B cell (primary cell): ENCODE results near the gene EFNA3. TPM values are rescaled to one million over a fixed set of nuclear protein-coding genes. Genes with fewer than 3 reads are reported as not detected.

Experiments
- ATAC-seq: fragments of 200-7000 bp; cut with Tn5 transposase; one replicate; pipeline ENCODE4 v1.10.0; 2021; ENCODE audit warnings: low read depth, mild to moderate bottlenecking, moderate number of reproducible peaks, moderate library complexity
- CTCF ChIA-PET: fragments of 350-600 bp; sonication (Branson Sonifier 250); formaldehyde crosslinking; loops from one replicate; lab custom pipeline; 2021; ENCODE audit warnings: antibody characterized with exemption, inconsistent platforms; lab: Charles Lee
- POLR2A ChIA-PET: fragments of 350-600 bp; sonication (Branson Sonifier 250); formaldehyde crosslinking; loops from one replicate; lab custom pipeline; 2021; ENCODE audit warnings: antibody characterized with exemption; lab: Charles Lee
- DNase-seq: peaks from one replicate; pipeline ENCODE4 v3.0.0; 2013
- H2AFZ ChIP-seq: 2 replicates; pipeline ENCODE4 v1.6.1; 2012; ENCODE audit warnings: mild to moderate bottlenecking, low read depth, low read length; ENCODE audit not compliant: insufficient read depth, poor library complexity, severe bottlenecking
- H3K27ac ChIP-seq, 2 donors: 1 replicate in 1 of 2; 2 replicates in 1 of 2; pipeline ENCODE4 v1.5.1; 2012 to 2013; ENCODE audit warnings: low read length in 2 of 2, mild to moderate bottlenecking in 2 of 2, moderate library complexity in 1 of 2
- H3K27me3 ChIP-seq, 4 experiments: fragments of 200-600 bp in 1 of 4; sonication (generic) in 1 of 4; replicated peaks in 1 of 4; 1 replicate in 2 of 4; 2 replicates in 2 of 4; pipeline versions ENCODE4 v1.6.1 to v1.7.0; 2013 to 2016; ENCODE audit warnings: low read length in 3 of 4, mild to moderate bottlenecking in 2 of 4, mixed read lengths in 1 of 4, moderate library complexity in 1 of 4; ENCODE audit not compliant: insufficient read depth in 4 of 4, control insufficient read depth in 3 of 4; ENCODE audit errors: control extremely low read depth in 1 of 4
- H3K36me3 ChIP-seq, 2 experiments: replicated peaks in 1 of 2; 1 replicate in 1 of 2; 2 replicates in 1 of 2; pipeline versions ENCODE4 v1.6.1 to v1.7.1; 2013; ENCODE audit warnings: low read length in 1 of 2; ENCODE audit not compliant: insufficient read depth in 2 of 2, control insufficient read depth in 1 of 2; ENCODE audit errors: control extremely low read depth in 1 of 2, extremely low read depth in 1 of 2
- H3K4me1 ChIP-seq, 2 donors: fragments of 200-600 bp in 1 of 2; sonication (generic) in 1 of 2; 1 replicate in 1 of 2; 2 replicates in 1 of 2; pipeline versions ENCODE4 v1.5.1 to v1.6.1; 2013 to 2017; ENCODE audit warnings: low read length in 2 of 2; ENCODE audit not compliant: control insufficient read depth in 2 of 2, insufficient read depth in 2 of 2
- H3K4me2 ChIP-seq: replicated peaks from 2 replicates; pipeline ENCODE3; 2012; ENCODE audit warnings: mild to moderate bottlenecking, low read depth, low read length; ENCODE audit not compliant: poor library complexity, severe bottlenecking
- H3K4me3 ChIP-seq, 5 experiments: fragments of 200-600 bp in 1 of 5; sonication (generic) in 1 of 5; 1 replicate in 3 of 5; 2 replicates in 2 of 5; pipeline versions ENCODE4 v1.5.1 to v1.7.0; 2011 to 2016; ENCODE audit warnings: low read length in 4 of 5, mild to moderate bottlenecking in 4 of 5, low read depth in 2 of 5, control low read depth in 1 of 5, moderate library complexity in 1 of 5; ENCODE audit not compliant: insufficient read depth in 1 of 5; ENCODE audit errors: control extremely low read depth in 1 of 5, extremely low read depth in 1 of 5
- H3K79me2 ChIP-seq: fragments of 200-600 bp; sonication (generic); one replicate; pipeline ENCODE4 v1.6.0; 2016; ENCODE audit warnings: low read length; ENCODE audit not compliant: control insufficient read depth, insufficient read depth
- H3K9ac ChIP-seq: fragments of 200-600 bp; sonication (generic); 2 replicates; pipeline ENCODE4 v1.6.1; 2017; ENCODE audit warnings: mild to moderate bottlenecking, low read length, moderate library complexity
- H3K9me3 ChIP-seq, 3 donors: one replicate each; pipeline versions ENCODE4 v1.6.1 to v1.7.1; 2013; ENCODE audit warnings: low read length in 2 of 3; ENCODE audit not compliant: control insufficient read depth in 2 of 3, insufficient read depth in 1 of 3; ENCODE audit errors: control extremely low read depth in 1 of 3
- H4K20me1 ChIP-seq: 2 replicates; pipeline ENCODE4 v1.6.0; 2012; ENCODE audit warnings: mild to moderate bottlenecking, low read length; ENCODE audit not compliant: insufficient read depth, control insufficient read depth, poor library complexity, severe bottlenecking
- H3K27ac Mint-ChIP-seq: one replicate; pipeline ENCODE4 v1.8.0; 2021; ENCODE audit warnings: mixed read lengths
- H3K27me3 Mint-ChIP-seq: one replicate; pipeline ENCODE4 v1.8.0; 2021; ENCODE audit warnings: mixed read lengths
- H3K4me1 Mint-ChIP-seq: one replicate; pipeline ENCODE4 v1.8.0; 2021; ENCODE audit warnings: mixed read lengths
- H3K4me3 Mint-ChIP-seq: one replicate; pipeline ENCODE4 v1.8.0; 2021; ENCODE audit warnings: mixed read lengths
- H3K9me3 Mint-ChIP-seq: one replicate; pipeline ENCODE4 v1.8.0; 2022; ENCODE audit warnings: mixed read lengths; ENCODE audit not compliant: insufficient read depth
- CTCF ChIP-seq: fragments of 200-600 bp; IDR thresholded peaks from one replicate; pipeline ENCODE4 v1.8.0; 2022; ENCODE audit warnings: antibody characterized with exemption, mild to moderate bottlenecking
- EZH2 ChIP-seq: IDR thresholded peaks from 2 replicates; pipeline ENCODE4 v1.6.1; 2012; ENCODE audit warnings: borderline replicate concordance, low read depth, mild to moderate bottlenecking, moderate library complexity, low read length; ENCODE audit not compliant: insufficient read depth, poor library complexity, severe bottlenecking
- WGBS: methylation state at CpG from one replicate; pipeline ENCODE4 v1.1.5; 2013; ENCODE audit warnings: missing lambda C conversion rate; ENCODE audit not compliant: insufficient coverage; 5-methylcytosine and 5-hydroxymethylcytosine counted together
- intact Hi-C: fragments of 100-400 bp; cut with micrococcal nuclease; formaldehyde crosslinking; loops from one replicate; pipeline ENCODE4 v1.10.0; 2022
- polyA plus RNA-seq: library from polyadenylated mRNA; depleted of rRNA; stranded (reverse); fragments of >200 nt; gene quantifications from 2 replicates; pipeline ENCODE4 v1.2.3, GENCODE V29; 2012
- total RNA-seq, 2 donors: library from RNA; stranded (reverse); fragments of 120-200 nt in 1 of 2; gene quantifications; 1 replicate in 1 of 2; 2 replicates in 1 of 2; pipeline versions ENCODE4 v1.2.3 to v1.2.4, GENCODE V29; 2013 to 2022

Gene EFNA3
- total and polyA plus RNA-seq, 2 donors (not counting 1 experiment from before 2014, with no cell fraction given): 1.6 to 3.2 TPM

GRCh38 chr1:155131856-155132255 lies 53.2 kb downstream of the EFNA3 start:
- no peaks in the 10 kb centered on the region for H3K9me3 Mint-ChIP-seq
- DNase-seq: no peak
- Histone ChIP-seq H3K9ac (no peak overlapping the region), H3K4me1 (peaks cover 36 to 38% of the 10 kb centered on the region in 2 donors), H3K79me2 (no peaks in the 10 kb centered on the region), H2AFZ (no peak overlapping the region), H3K4me3 (no peak overlapping the region), H3K36me3 (no peaks in the 10 kb centered on the region), H3K27ac (no peak overlapping the region), H3K4me2 (no peak overlapping the region), H3K9me3 (peaks cover 0 to 4% (median 0%) of the 10 kb centered on the region in 3 donors), H3K27me3 (peaks cover 0 to 33% (median 21%) of the 10 kb centered on the region in 4 experiments), H4K20me1 (peaks cover 9% of the 10 kb centered on the region)
- intact Hi-C loops: no loop called here
- WGBS: 63% methylated on average over 1 of the region's 2 CpGs
- TF ChIP-seq EZH2 (no peak), CTCF (no peak)
- H3K27me3 Mint-ChIP-seq: peaks cover 31% of the 10 kb centered on the region
- no peak overlapping the region for H3K4me3 Mint-ChIP-seq
- H3K4me1 Mint-ChIP-seq: peaks cover 42% of the 10 kb centered on the region
- ChIA-PET CTCF (interaction anchor here (2.3 to 3.1 kb wide), 2 partner anchors 40 to 41 kb away, joined by 5 to 15 read pairs; partner anchors contain the start of gene KRTCAP2), POLR2A (interaction anchor here (1.2 kb wide), 1 partner anchor 39 kb away, joined by 3 read pairs; no protein-coding TSS in a partner anchor)
- no peak for ATAC-seq
- H3K27ac Mint-ChIP-seq: no peak overlapping the region

GRCh38 chr1:155133799-155134281 lies 55.2 kb downstream of the EFNA3 start:
- peak overlapping the region; percentile 100 for H3K4me3 Mint-ChIP-seq
- Histone ChIP-seq H3K27me3 (peaks cover 0 to 14% (median 7%) of the 10 kb centered on the region in 4 experiments), H3K36me3 (peaks cover 0 to 5% of the 10 kb centered on the region in 2 experiments), H3K4me1 (peaks cover 25 to 27% of the 10 kb centered on the region in 2 donors), H3K79me2 (peaks cover 19% of the 10 kb centered on the region), H3K4me3 (no peak overlapping the region), H2AFZ (no peak overlapping the region), H3K4me2 (no peak overlapping the region), H3K9ac (no peak overlapping the region), H3K27ac (no peak overlapping the region), H3K9me3 (peaks cover 0 to 4% (median 0%) of the 10 kb centered on the region in 3 donors), H4K20me1 (peaks cover 9% of the 10 kb centered on the region)
- DNase-seq: no peak
- no peak for ATAC-seq
- TF ChIP-seq CTCF (no peak), EZH2 (no peak)
- peaks cover 13% of the 10 kb centered on the region for H3K27me3 Mint-ChIP-seq
- 96% methylated on average over 6 of the region's 7 CpGs for WGBS
- H3K27ac Mint-ChIP-seq: no peak overlapping the region
- ChIA-PET CTCF (interaction anchor here (1.3 to 5.3 kb wide), 5 partner anchors 17 to 45 kb away, joined by 4 to 51 read pairs (median 14); partner anchors contain the start of gene KRTCAP2), POLR2A (interaction anchor here (0.5 to 0.9 kb wide), 2 partner anchors 34 to 153 kb away, joined by 3 to 4 read pairs; no protein-coding TSS in a partner anchor)
- intact Hi-C loops: no loop called here
- peaks cover 42% of the 10 kb centered on the region for H3K4me1 Mint-ChIP-seq
- H3K9me3 Mint-ChIP-seq: no peaks in the 10 kb centered on the region
